ENCODE measurements around the gene NDUFS7. TPM values are rescaled to one million over a fixed set of nuclear protein-coding genes. Genes with fewer than 3 reads are reported as not detected.
A peak's percentile ranks its signal among the peaks of the same experiment; 100 is the strongest.
"Not testable (repeated sequence)": the region's sequence is repeated elsewhere in the genome, so short reads cannot be mapped to it uniquely, and the experiment has no call there.

Gene NDUFS7
- total and polyA plus RNA-seq, 8 donors, result 31.6 to 217 (median 117) TPM

GRCh38 chr19:1417145-1417544 is 33.4 kb downstream of the NDUFS7 start:
- WGBS, 5 donors, result 76 to 86% (median 85%) methylated on average over 20 to 21 of the region's 21 CpGs
- DNase-seq, result no peak
- H3K27me3 ChIP-seq, result no peaks in the 10 kb centered on the region
- TF ChIP-seq EP300 (IDR thresholded peaks at IDR 0.05) (no peak), POLR2A (IDR thresholded peaks at IDR 0.05) (no peak), POLR2AphosphoS5 (IDR thresholded peaks at IDR 0.05) (no peak), CTCF (IDR thresholded peaks at IDR 0.05) (no peak)
- intact Hi-C loops (cut with DNase I; ENCODE audit: low total_unique reads), result no loop called here
- H3K9me3 ChIP-seq, result no peaks in the 10 kb centered on the region
- peaks cover 41 to 70% (median 55%) of the 10 kb centered on the region in 4 donors for H3K36me3 ChIP-seq
- H3K4me1 ChIP-seq, result peaks cover 62 to 73% (median 69%) of the 10 kb centered on the region in 4 donors
- no peak overlapping the region for H3K4me3 ChIP-seq
- peak overlapping the region in 4 of 5 donors; percentile 27 to 89 (median 76) for H3K27ac ChIP-seq

DNA sequence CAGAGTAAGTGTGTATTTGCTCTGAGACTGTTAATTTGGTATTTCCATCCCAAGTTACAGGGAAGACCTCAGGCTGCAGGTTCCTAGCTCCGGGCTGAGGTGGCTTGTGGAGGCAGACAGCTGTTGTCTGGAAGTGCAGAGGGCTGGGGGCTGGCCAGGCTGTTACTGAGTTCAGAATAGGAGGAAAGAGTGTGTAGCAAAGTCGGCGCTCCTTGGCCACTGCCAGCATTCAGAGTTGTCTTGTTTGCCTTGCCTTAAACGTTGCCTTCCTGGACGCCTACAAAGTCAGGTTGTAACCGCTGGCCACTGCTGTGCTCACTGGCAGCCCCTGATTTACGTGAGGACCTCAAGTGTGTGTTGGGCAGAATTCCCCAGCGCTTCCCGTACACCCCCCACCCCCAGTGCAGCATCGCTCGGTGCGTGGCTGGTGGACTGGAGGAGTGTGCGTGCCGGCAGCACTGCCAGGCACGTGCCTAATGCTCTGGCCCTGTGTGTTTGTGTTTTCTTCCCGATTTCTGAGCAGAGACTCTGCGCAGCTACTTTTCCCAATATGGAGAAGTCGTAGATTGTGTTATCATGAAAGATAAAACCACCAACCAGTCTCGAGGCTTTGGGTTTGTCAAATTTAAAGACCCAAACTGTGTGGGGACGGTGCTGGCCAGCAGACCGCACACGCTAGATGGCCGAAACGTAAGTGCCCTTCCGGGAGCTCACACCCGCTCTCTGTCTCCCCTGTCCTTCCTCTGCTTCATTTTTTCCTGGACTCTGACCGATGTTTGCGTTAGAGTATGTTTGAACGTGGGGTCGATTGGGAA is 34.2 kb downstream of the NDUFS7 start:
- H3K27me3 ChIP-seq, result no peaks in the 10 kb centered on the region
- peaks cover 54 to 66% (median 61%) of the 10 kb centered on the region in 4 donors for H3K4me1 ChIP-seq
- no peaks in the 10 kb centered on the region for H3K9me3 ChIP-seq
- no peak overlapping the region for H3K4me3 ChIP-seq
- peak in 1 of 2 donors; percentile 59 for DNase-seq
- peak overlapping the region in 4 of 5 donors; percentile 13 to 89 (median 28) for H3K27ac ChIP-seq
- H3K36me3 ChIP-seq, result peaks cover 48 to 71% (median 57%) of the 10 kb centered on the region in 4 donors
- intact Hi-C loops (cut with DNase I; ENCODE audit: low total_unique reads), result no loop called here
- no peak for TF ChIP-seq POLR2AphosphoS5 (IDR thresholded peaks at IDR 0.05)
- TF ChIP-seq EP300 (IDR thresholded peaks at IDR 0.05), result no peak
- TF ChIP-seq CTCF (IDR thresholded peaks at IDR 0.05), result no peak
- TF ChIP-seq POLR2A (IDR thresholded peaks at IDR 0.05), result no peak
- WGBS, 5 donors, result 41 to 60% (median 57%) methylated on average over 23 to 30 of the region's 30 CpGs

GRCh38 chr19:1418496-1418775 is 34.7 kb downstream of the NDUFS7 start:
- H3K27ac ChIP-seq, result peak overlapping the region in 3 of 5 donors; percentile 13 to 30 (median 27)
- no peak for TF ChIP-seq POLR2A (IDR thresholded peaks at IDR 0.05)
- no peak for TF ChIP-seq CTCF (IDR thresholded peaks at IDR 0.05)
- no peak for TF ChIP-seq EP300 (IDR thresholded peaks at IDR 0.05)
- no peak for TF ChIP-seq POLR2AphosphoS5 (IDR thresholded peaks at IDR 0.05)
- H3K9me3 ChIP-seq, result no peaks in the 10 kb centered on the region
- H3K4me3 ChIP-seq, result no peak overlapping the region
- peaks cover 48 to 71% (median 57%) of the 10 kb centered on the region in 4 donors for H3K36me3 ChIP-seq
- H3K27me3 ChIP-seq, result no peaks in the 10 kb centered on the region
- H3K4me1 ChIP-seq, result peaks cover 50 to 60% (median 56%) of the 10 kb centered on the region in 4 donors
- intact Hi-C loops (cut with DNase I; ENCODE audit: low total_unique reads), result no loop called here
- no peak for DNase-seq
- 72 to 82% (median 77%) methylated on average over 13 of the region's 13 CpGs for WGBS, 5 donors

- H3K27me3 ChIP-seq, result no peaks in the 10 kb centered on the region
- DNase-seq, result no peak
- no peak for TF ChIP-seq POLR2AphosphoS5 (IDR thresholded peaks at IDR 0.05)
- TF ChIP-seq POLR2A (IDR thresholded peaks at IDR 0.05), result no peak
- TF ChIP-seq EP300 (IDR thresholded peaks at IDR 0.05), result no peak
- TF ChIP-seq CTCF (IDR thresholded peaks at IDR 0.05), result no peak
- H3K4me1 ChIP-seq, result peaks cover 43 to 56% (median 51%) of the 10 kb centered on the region in 4 donors
- peaks cover 52 to 72% (median 62%) of the 10 kb centered on the region in 4 donors for H3K36me3 ChIP-seq
- 85 to 89% (median 86%) methylated on average over 15 to 21 of the region's 21 CpGs for whole genome bisulfite sequencing, 5 donors
- no peak overlapping the region for H3K4me3 ChIP-seq
- H3K9me3 ChIP-seq, result no peaks in the 10 kb centered on the region
- intact Hi-C loops (cut with DNase I; ENCODE audit: low total_unique reads), result no loop called here
- H3K27ac ChIP-seq, result peak overlapping the region in 1 of 5 donors; percentile 30
Measured at GRCh38 chr19:1418951-1419738, 35.4 kb downstream of the NDUFS7 start.

DNA sequence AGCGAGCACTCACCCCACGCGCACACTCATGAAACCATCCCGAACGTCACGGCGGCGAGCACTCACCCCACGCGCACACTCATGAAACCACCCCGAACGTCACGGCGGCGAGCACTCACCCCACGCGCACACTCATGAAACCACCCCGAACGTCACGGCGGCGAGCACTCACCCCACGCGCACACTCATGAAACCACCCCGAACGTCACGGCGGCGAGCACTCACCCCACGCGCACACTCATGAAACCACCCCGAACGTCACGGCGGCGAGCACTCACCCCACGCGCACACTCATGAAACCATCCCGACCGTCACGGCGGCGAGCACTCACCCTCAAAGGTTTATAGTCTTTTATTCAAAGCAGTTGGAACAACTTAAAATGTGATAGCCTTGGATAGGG is 36.4 kb downstream of the NDUFS7 start:
- H3K4me3 ChIP-seq; DNase-seq; H3K27me3 ChIP-seq; H3K9me3 ChIP-seq; intact Hi-C loops (cut with DNase I; ENCODE audit: low total_unique reads); H3K27ac ChIP-seq: not testable (repeated sequence)
- H3K36me3 ChIP-seq, result peaks cover 60 to 80% (median 71%) of the 10 kb centered on the region in 4 donors
- peaks cover 34 to 50% (median 41%) of the 10 kb centered on the region in 4 donors for H3K4me1 ChIP-seq
- WGBS, 5 donors, result 95 to 97% (median 96%) methylated on average over 19 to 27 of the region's 43 CpGs

Measured in stomach (tissue), 9 donors.